ENCODE measurements around the gene NGB.

DNA sequence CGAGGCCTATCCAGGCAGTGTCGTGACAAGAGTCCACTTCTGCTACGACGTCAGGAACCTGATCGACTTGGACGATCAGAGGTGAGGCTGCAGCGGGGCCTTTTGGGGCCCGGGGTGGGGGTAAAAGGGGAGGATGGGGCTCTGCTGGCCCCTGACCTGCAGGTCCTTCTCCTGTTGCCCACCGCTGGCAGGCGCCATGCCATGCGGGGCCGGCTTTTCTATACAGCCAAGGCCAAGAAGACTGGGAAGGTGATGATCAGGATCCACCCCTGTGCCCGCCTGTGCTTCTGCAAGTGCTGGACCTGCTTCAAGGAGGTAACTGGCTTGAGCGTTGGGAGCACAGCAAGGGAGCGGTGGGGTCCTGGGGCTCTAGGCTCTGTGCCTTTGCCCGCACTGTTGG is 31.6 kb downstream of the NGB start:
- TF ChIP-seq, protein P1, sequence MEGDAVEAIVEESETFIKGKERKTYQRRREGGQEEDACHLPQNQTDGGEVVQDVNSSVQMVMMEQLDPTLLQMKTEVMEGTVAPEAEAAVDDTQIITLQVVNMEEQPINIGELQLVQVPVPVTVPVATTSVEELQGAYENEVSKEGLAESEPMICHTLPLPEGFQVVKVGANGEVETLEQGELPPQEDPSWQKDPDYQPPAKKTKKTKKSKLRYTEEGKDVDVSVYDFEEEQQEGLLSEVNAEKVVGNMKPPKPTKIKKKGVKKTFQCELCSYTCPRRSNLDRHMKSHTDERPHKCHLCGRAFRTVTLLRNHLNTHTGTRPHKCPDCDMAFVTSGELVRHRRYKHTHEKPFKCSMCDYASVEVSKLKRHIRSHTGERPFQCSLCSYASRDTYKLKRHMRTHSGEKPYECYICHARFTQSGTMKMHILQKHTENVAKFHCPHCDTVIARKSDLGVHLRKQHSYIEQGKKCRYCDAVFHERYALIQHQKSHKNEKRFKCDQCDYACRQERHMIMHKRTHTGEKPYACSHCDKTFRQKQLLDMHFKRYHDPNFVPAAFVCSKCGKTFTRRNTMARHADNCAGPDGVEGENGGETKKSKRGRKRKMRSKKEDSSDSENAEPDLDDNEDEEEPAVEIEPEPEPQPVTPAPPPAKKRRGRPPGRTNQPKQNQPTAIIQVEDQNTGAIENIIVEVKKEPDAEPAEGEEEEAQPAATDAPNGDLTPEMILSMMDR (IDR thresholded peaks at IDR 0.05; ENCODE audit: poor library complexity): no peak
- no peak for TF ChIP-seq EZH2 (IDR thresholded peaks at IDR 0.05; ENCODE audit: borderline replicate concordance)
- TF ChIP-seq EZH2phosphoT487 (IDR thresholded peaks at IDR 0.05; ENCODE audit: low read depth, severe bottlenecking, unreplicated experiment): no peak
